Common myeloid progenitor, CD34-positive (primary cell): Measurements from ENCODE around the gene CDK9.
A peak's percentile ranks its signal among the peaks of the same experiment; 100 is the strongest.

ENCODE experiments used
- CTCF ChIA-PET: fragments of 350-600 bp; sonication (Branson Sonifier 250); formaldehyde crosslinking; loops from one replicate; lab custom pipeline; 2021; ENCODE audit warnings: antibody characterized with exemption; lab: Charles Lee
- POLR2A ChIA-PET: fragments of 350-600 bp; sonication (Branson Sonifier 250); formaldehyde crosslinking; loops from one replicate; lab custom pipeline; 2021; ENCODE audit warnings: antibody characterized with exemption; lab: Charles Lee
- DNase-seq, 3 donors: peaks; one replicate each; pipeline versions ENCODE4 v3.0.0 to v3.0.0-alpha.2; 2013
- H3K27ac ChIP-seq, 2 experiments: 1 replicate in 1 of 2; 2 replicates in 1 of 2; pipeline ENCODE4 v1.7.0; 2013; ENCODE audit warnings: inconsistent platforms in 2 of 2, low read length in 2 of 2, mild to moderate bottlenecking in 2 of 2, low read depth in 1 of 2, moderate library complexity in 1 of 2; ENCODE audit not compliant: severe bottlenecking in 2 of 2, insufficient read depth in 1 of 2, poor library complexity in 1 of 2
- H3K27me3 ChIP-seq, 5 experiments: replicated peaks in 2 of 5; 1 replicate in 3 of 5; 2 replicates in 2 of 5; pipeline versions ENCODE4 v1.6.1 to v1.7.0; 2013; ENCODE audit warnings: low read length in 4 of 5, mild to moderate bottlenecking in 2 of 5, moderate library complexity in 2 of 5, inconsistent platforms in 1 of 5; ENCODE audit not compliant: insufficient read depth in 5 of 5, control insufficient read depth in 4 of 5
- H3K36me3 ChIP-seq, 4 experiments: 1 replicate in 2 of 4; 2 replicates in 2 of 4; pipeline versions ENCODE4 v1.6.1 to v1.7.0; 2013; ENCODE audit warnings: low read length in 3 of 4, control low read depth in 1 of 4, mild to moderate bottlenecking in 1 of 4; ENCODE audit not compliant: control insufficient read depth in 4 of 4, insufficient read depth in 4 of 4
- H3K4me1 ChIP-seq, 4 experiments: 1 replicate in 3 of 4; 2 replicates in 1 of 4; pipeline versions ENCODE4 v1.6.1 to v1.7.1; 2013; ENCODE audit warnings: low read length in 3 of 4, mild to moderate bottlenecking in 3 of 4, control low read depth in 1 of 4, inconsistent platforms in 1 of 4, moderate library complexity in 1 of 4; ENCODE audit not compliant: control insufficient read depth in 4 of 4, insufficient read depth in 4 of 4; ENCODE audit errors: control extremely low read depth in 1 of 4
- H3K4me3 ChIP-seq, 7 experiments: 1 replicate in 4 of 7; 2 replicates in 3 of 7; pipeline versions ENCODE4 v1.5.1 to v1.7.0; 2013; ENCODE audit warnings: mild to moderate bottlenecking in 7 of 7, low read length in 6 of 7, moderate library complexity in 6 of 7, inconsistent platforms in 2 of 7, low read depth in 2 of 7, control low read depth in 1 of 7; ENCODE audit not compliant: insufficient read depth in 4 of 7, control insufficient read depth in 1 of 7; ENCODE audit errors: extremely low read depth in 1 of 7
- H3K9me3 ChIP-seq, 5 experiments: 1 replicate in 4 of 5; 2 replicates in 1 of 5; pipeline versions ENCODE4 v1.6.1 to v1.7.1; 2013; ENCODE audit warnings: low read length in 4 of 5, mild to moderate bottlenecking in 2 of 5, inconsistent platforms in 1 of 5, low read depth in 1 of 5, moderate library complexity in 1 of 5; ENCODE audit not compliant: control insufficient read depth in 4 of 5, insufficient read depth in 2 of 5; ENCODE audit errors: control extremely low read depth in 1 of 5
- WGBS: methylation state at CpG from one replicate; pipeline ENCODE4 v1.1.5; 2013; ENCODE audit not compliant: insufficient coverage; 5-methylcytosine and 5-hydroxymethylcytosine counted together

The CDK9 gene

GRCh38 chr9:127792417-127793031, 6.7 kb downstream of the CDK9 start:
- 64% methylated on average over 6 of the region's 7 CpGs for WGBS
- peak overlapping the region in 1 of 2 experiments; percentile 28 for H3K27ac ChIP-seq
- H3K4me1 ChIP-seq = peaks cover 10 to 65% (median 44%) of the 10 kb centered on the region in 4 experiments
- peaks cover 9 to 63% (median 45%) of the 10 kb centered on the region in 4 experiments for H3K36me3 ChIP-seq
- no peaks in the 10 kb centered on the region for H3K27me3 ChIP-seq
- no peak for DNase-seq
- no peak overlapping the region for H3K4me3 ChIP-seq
- ChIA-PET CTCF (interaction anchor here (0.9 to 2.7 kb wide), 15 partner anchors 9 to 206 kb away, joined by 3 to 14 read pairs (median 4); partner anchors contain the start of gene TOR2A), POLR2A (interaction anchor here (0.6 to 1.3 kb wide), 6 partner anchors 13 to 77 kb away, joined by 3 to 7 read pairs (median 3); partner anchors contain the start of gene TOR2A)
- H3K9me3 ChIP-seq = no peaks in the 10 kb centered on the region

- no peak overlapping the region for H3K4me3 ChIP-seq
- WGBS = 100% methylated on average over 3 of the region's 8 CpGs
- ChIA-PET POLR2A (interaction anchor here (0.6 to 1.3 kb wide), 5 partner anchors 14 to 77 kb away, joined by 3 to 5 read pairs (median 3); partner anchors contain the start of gene SH2D3C), CTCF (interaction anchor here (0.6 to 2.7 kb wide), 17 partner anchors 8 to 207 kb away, joined by 3 to 14 read pairs (median 3); partner anchors contain the start of gene TOR2A)
- H3K36me3 ChIP-seq = peaks cover 8 to 57% (median 39%) of the 10 kb centered on the region in 4 experiments
- H3K4me1 ChIP-seq = peaks cover 13 to 65% (median 45%) of the 10 kb centered on the region in 4 experiments
- H3K27me3 ChIP-seq = no peaks in the 10 kb centered on the region
- H3K27ac ChIP-seq = peak overlapping the region in 1 of 2 experiments; percentile 28
- no peak for DNase-seq
- H3K9me3 ChIP-seq = no peaks in the 10 kb centered on the region
These were observed 7.4 kb downstream of the CDK9 start for GRCh38 chr9:127793093-127793708.

- Histone ChIP-seq H3K4me3 (no peak overlapping the region), H3K27ac (no peak overlapping the region), H3K9me3 (no peaks in the 10 kb centered on the region), H3K4me1 (peaks cover 15 to 70% (median 53%) of the 10 kb centered on the region in 4 experiments), H3K36me3 (peaks cover 5 to 47% (median 31%) of the 10 kb centered on the region in 4 experiments), H3K27me3 (no peaks in the 10 kb centered on the region)
- WGBS = 93% methylated on average over 10 of the region's 14 CpGs
- ChIA-PET POLR2A (interaction anchor here (1.2 to 1.3 kb wide), 2 partner anchors 9 to 16 kb away, joined by 3 read pairs; partner anchors contain the start of genes CDK9 and SH2D3C), CTCF (interaction anchor here (0.9 to 2.7 kb wide), 5 partner anchors 27 to 127 kb away, joined by 3 to 14 read pairs (median 4); no protein-coding TSS in a partner anchor)
- no peak for DNase-seq
These were observed 8.4 kb downstream of the CDK9 start for GRCh38 chr9:127794001-127794791.

GRCh38 chr9:127796225-127796813, 10.5 kb downstream of the CDK9 start:
- peaks cover 19 to 85% (median 65%) of the 10 kb centered on the region in 4 experiments for H3K4me1 ChIP-seq
- peak overlapping the region in 3 of 7 experiments; percentile 16 to 54 (median 32) for H3K4me3 ChIP-seq
- H3K9me3 ChIP-seq = no peaks in the 10 kb centered on the region
- H3K27ac ChIP-seq = peak overlapping the region in 1 of 2 experiments; percentile 55
- POLR2A ChIA-PET = interaction anchor here (0.6 kb wide), 2 partner anchors 38 to 63 kb away, joined by 4 read pairs; no protein-coding TSS in a partner anchor
- DNase-seq = peak in 2 of 3 donors; percentile 45 to 63
- 63% methylated on average over 6 of the region's 8 CpGs for WGBS
- H3K27me3 ChIP-seq = no peaks in the 10 kb centered on the region
- CTCF ChIA-PET = interaction anchor here (0.9 to 3.5 kb wide), 7 partner anchors 8 to 122 kb away, joined by 3 to 24 read pairs (median 4); no protein-coding TSS in a partner anchor
- H3K36me3 ChIP-seq = peaks cover 2 to 27% (median 15%) of the 10 kb centered on the region in 4 experiments

GRCh38 chr9:127796852-127797370, 11.1 kb downstream of the CDK9 start:
- peak overlapping the region in 4 of 7 experiments; percentile 4 to 54 (median 24) for H3K4me3 ChIP-seq
- WGBS = 0% methylated on average over 5 of the region's 11 CpGs
- H3K27ac ChIP-seq = peak overlapping the region in 1 of 2 experiments; percentile 55
- H3K9me3 ChIP-seq = no peaks in the 10 kb centered on the region
- ChIA-PET POLR2A (interaction anchor here (0.6 to 1.1 kb wide), 9 partner anchors 10 to 84 kb away, joined by 3 to 4 read pairs (median 4); partner anchors contain the start of gene CDK9), CTCF (interaction anchor here (0.9 to 3.5 kb wide), 9 partner anchors 9 to 121 kb away, joined by 3 to 24 read pairs (median 4); no protein-coding TSS in a partner anchor)
- peak in 2 of 3 donors; percentile 88 to 91 for DNase-seq
- H3K4me1 ChIP-seq = peaks cover 22 to 91% (median 70%) of the 10 kb centered on the region in 4 experiments
- peaks cover 2 to 23% (median 12%) of the 10 kb centered on the region in 4 experiments for H3K36me3 ChIP-seq
- H3K27me3 ChIP-seq = no peaks in the 10 kb centered on the region
